Stimulated activated CD4-positive, alpha-beta T cell treated with anti-CD3 and anti-CD28 coated beads, Interleukin-15, amount 100 ng/mL, for 24 hours (primary cell): ENCODE measurements around the gene TMEM51.
"Not testable (repeated sequence)": the region's sequence is repeated elsewhere in the genome, so short reads cannot be mapped to it uniquely, and the experiment has no call there.

Experiments
- DNase-seq: peaks from one replicate; pipeline ENCODE4 v3.0.0-alpha.2; 2020

Gene TMEM51

GRCh38 chr1:15128520-15129313, 24.8 kb upstream of the TMEM51 start:
- peak; percentile 77 for DNase-seq

DNA sequence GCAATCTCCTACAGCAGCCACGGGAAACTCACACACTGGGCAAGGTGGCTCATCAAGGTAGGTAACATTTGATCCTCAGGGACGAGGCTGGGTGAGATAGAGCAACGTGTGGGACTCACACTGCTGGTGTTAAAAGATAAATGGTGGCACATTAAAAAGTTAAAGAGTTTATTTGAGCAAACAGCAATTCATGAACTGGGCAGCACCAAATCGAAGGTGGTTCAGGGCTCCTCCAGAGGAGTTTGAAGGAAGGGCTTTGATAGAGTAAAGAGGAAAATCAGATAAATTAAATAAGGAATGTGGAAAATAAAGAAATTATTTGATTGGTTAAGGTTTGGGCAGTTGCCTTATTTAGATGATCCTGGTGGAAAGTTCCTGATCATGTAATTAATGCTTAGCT, 23.6 kb upstream of the TMEM51 start:
- DNase-seq: no peak

DNA sequence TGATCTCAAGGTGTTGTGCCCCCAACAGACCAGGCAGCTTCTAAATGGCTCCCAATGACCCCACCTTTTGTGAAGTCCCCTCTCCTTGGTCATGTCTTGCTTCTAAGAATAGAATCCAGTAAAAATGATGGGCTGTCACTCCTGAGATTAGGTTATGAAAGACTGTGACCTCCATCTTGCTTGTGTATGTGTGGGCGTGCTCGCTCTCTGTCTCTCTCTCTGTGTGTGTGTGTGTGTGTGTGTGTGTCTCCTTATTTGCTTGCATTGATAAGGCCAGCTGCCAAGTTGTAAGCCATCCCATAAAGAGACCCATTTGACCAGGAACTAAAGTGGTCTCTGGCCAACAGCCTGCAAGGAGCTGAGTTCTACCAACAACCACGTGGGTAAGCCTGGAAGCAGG, 22.9 kb upstream of the TMEM51 start:
- DNase-seq: no peak

- no peak for DNase-seq
Observed at GRCh38 chr1:15132965-15133364, 20.6 kb upstream of the TMEM51 start.

DNA sequence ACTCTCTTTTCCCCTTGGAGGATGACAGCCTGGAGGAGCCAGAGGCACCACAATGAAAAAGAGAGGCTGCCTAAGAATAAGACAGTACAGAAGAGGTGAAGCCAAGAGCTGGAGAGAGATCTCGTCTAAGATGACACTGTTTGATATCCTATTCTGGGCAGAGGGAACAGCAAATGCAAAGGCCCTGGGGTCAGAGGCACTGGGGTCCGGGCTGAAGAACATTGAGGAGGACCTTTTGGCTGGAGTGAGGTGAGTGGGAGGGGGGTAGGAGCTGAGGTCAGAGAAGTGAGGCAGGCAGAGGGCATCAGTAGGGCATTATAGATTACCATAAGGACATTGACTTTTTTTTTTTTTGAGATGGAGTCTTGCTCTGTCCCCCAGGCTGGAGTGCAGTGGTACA, 19.3 kb upstream of the TMEM51 start:
- no peak for DNase-seq

DNA sequence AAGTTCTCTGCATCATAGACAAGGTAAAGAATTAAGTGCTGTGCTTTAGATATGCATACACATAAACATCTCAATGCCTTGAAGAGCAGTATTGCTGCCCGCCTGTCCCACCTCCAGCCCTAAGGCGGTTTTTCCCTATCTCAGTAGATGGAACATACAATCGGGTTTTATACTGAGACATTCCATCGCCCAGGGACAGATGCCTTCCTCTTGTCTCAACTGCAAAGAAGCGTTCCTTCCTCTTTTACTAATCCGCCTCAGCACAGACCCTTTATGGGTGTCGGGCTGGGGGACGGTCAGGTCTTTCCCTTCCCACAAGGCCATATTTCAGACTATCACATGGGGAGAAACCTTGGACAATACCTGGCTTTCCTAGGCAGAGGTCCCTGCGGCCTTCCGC, 17.9 kb upstream of the TMEM51 start:
- not testable (repeated sequence) for DNase-seq

- no peak for DNase-seq
Observed at GRCh38 chr1:15137809-15138208, 15.7 kb upstream of the TMEM51 start.

- DNase-seq: no peak
Observed at GRCh38 chr1:15139654-15140350, 13.7 kb upstream of the TMEM51 start.

DNA sequence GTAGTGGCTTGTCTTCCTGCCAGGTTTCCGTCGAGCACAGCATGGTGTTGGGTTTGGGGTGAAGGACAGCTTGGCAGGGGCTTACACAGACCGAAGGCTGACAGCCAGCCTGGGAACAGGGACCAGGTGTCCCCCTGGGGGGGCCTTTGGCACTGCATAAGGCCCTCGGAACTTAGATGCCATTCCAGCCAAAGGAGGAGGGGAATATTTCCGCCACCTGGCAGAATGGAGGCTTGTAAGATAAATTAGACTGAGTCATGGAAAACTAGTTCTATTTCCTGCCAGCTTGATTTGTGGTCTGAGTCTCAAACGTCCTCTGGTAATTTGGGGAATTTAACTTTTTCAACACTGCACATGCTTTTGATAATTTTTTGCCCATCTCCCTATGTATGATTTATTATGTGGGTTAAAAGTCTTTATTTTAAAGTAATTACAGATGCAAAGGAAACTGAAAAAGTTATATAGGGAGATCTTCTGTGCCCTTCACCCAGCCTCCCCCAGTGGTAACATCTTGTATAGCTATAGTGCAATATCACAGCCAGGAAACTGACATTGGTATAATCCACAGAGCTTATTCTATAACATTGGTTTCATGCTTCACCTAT, 11.5 kb upstream of the TMEM51 start:
- no peak for DNase-seq

DNA sequence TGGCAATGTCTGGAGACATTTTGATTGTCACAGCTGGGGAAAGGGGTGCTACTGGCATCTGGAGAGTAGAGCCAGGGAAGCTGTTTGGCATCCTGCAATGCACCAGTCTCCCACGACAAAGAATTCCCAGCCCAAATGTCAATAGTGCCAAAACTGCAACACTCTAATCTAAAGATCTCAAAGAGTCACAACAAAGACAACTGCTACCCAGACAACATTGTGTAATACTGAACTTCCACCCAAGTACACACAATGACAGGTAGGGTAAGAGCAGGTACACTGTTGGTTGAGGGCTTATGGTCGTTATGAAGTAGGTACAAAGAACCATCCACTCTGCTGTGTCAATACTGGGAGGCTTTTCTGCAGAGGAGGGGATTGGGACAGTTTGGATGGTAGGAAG, 8.2 kb upstream of the TMEM51 start:
- no peak for DNase-seq

- no peak for DNase-seq
Observed at GRCh38 chr1:15146142-15146680, 7.3 kb upstream of the TMEM51 start.

DNA sequence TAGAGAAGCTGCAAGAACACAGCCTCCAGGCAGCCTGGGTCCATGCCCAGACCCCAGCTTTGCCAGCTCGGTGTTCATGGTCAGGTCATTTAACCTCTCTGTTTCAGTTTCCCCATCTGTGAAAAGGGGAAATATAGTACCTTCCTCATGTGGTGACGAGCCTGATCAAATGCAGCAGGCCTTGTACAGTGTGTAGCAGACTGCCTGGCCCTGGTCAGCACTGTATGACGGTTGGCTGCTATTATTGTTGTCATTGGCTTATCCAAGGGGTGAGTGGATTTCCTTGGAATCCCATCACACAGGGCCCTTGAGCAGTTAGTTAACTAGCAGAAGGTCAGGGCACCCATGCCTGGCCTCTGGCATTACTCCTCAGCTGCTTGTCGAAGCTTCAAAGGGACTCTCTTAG, 6.6 kb upstream of the TMEM51 start:
- DNase-seq: no peak

- DNase-seq: no peak
Observed at GRCh38 chr1:15148004-15148403, 5.5 kb upstream of the TMEM51 start.

DNA sequence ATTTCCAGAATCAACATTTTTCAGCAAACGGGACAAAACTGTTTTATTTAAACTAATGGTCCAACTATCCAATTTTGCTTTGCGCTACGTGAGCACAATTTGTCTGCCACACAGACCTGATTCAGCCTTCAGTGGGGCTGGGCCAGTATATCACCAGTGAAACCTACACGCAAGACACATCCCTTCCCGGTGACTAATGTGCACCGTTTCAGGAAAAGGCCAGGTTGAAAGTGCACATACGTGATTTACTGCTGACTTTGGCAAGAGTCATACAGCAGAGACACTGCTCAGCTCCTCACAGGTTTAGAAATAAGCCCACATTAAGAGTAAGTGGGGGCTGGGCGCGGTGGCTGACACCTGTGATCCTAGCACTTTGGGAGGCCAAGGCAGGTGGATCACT, 5.1 kb upstream of the TMEM51 start:
- DNase-seq: no peak

DNA sequence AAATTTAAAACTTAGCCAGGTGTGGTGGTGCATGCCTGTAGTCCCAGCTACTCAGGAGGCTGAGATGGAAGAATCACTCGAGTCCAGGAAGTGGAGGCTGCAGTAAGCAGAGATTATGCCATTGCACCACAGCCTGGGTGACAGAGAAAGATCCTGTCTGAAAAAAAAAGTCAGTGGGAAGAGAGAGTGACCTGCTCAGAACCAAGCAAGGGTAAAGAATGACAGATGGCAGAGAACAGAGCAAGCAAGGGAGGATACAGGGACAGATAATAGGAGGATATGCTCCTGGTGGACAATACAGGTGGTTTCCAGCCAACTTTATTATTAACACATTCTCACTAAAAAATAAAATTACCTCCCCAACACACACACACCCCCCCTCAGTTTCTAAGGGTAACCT, 4.6 kb upstream of the TMEM51 start:
- no peak for DNase-seq

DNA sequence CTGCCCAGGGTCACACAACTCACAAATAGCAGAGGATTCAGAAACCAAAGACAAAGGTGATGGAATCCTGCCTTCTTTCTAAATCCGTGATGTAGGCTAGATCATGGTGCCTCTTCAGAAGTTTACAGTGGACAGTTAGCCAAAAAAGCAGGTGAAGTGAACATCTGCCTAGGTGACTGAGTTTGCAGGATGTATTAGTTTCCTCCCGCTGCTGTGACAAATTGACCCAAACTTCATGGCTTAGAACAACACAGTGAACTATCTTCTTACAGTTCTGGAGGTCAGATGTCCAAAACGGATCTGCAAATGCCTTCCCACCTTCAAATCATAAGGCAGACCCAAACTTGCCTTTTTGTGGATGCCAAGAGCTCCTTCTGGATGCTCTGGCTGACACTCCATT, 3.2 kb upstream of the TMEM51 start:
- DNase-seq: no peak

- DNase-seq: no peak
Observed at GRCh38 chr1:15151377-15151806, 2.2 kb upstream of the TMEM51 start.

- no peak for DNase-seq
Observed at GRCh38 chr1:15151871-15152270, 1.7 kb upstream of the TMEM51 start.

DNA sequence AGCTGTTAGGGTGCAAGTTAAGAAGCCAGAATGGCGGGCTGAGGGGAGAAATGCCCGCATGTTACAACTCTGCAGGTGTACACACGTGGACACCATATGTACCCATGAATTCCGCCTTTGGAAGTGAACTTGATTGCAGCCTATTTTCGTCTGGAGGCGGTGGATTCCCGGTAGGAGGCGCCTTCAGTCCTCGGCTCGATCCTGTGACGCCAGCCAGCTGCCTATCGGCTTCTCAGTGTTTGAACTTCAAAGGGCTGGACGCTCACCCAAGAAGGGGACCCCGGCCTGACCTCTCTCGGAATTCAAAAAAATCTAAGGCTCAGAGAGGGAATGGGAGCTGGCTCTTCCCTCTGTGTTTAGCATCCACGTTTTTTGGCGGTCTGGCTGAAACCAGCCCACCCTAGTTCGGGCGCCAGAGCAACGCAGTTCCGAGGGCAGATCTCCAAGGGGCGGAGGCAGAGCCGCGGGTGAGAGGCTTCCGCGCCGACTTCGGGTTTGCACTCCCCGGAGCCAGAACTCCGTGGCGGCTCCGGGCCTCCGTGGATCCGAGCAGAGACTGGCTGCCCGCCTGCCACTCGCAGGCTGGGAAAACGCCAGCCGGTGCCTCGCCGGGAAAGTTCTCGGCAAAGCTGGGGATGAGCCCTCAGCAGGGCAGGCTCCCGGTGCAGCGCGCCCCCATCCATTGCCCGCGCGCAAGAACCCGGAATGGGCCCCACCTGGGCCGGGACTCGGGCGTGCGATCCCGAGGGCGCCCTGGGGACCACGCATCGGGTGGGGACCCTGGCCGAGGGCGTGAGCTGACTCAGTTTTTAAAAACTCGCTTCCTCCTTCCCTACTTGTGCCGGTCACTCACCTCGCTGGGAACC, 996 bp upstream of the TMEM51 start:
- peak; percentile 49 for DNase-seq

GRCh38 chr1:15153842-15154479, 414 bp downstream of the TMEM51 start:
- peak; percentile 65 for DNase-seq

GRCh38 chr1:15154480-15155036, 1.0 kb downstream of the TMEM51 start:
- peak; percentile 11 for DNase-seq

DNA sequence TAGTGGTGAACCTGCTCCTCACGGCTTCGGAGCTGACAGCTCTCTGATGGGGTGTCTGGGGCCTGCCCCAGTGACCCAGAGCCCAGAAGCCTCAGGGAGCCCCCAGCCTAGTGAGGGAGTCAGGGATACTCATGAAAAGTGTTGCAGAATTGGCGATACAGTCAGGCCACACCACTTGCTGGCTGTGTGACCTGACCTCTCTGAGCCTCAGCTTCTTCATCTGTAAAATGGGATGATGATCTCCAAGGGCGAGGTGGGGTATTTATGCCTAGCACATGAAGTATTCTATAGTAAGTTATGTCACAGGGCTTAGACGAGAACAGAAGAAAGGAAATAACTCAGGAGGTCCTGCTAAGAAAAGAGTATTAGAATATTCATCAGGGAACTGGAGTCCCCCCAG, 1.6 kb downstream of the TMEM51 start:
- DNase-seq: no peak
